HepG2 (cell line): Measurements from ENCODE around the gene TBC1D10B. TPM values are rescaled to one million over a fixed set of nuclear protein-coding genes. Genes with fewer than 3 reads are reported as not detected.

Experiments
- ARNTL ChIP-seq: sonication (generic); formaldehyde crosslinking; IDR thresholded peaks from 2 replicates; pipeline ENCODE4 v1.4.0; 2020; ENCODE audit warnings: mild to moderate bottlenecking, missing genetic modification reagents
- DMTF1 ChIP-seq: sonication (generic); formaldehyde crosslinking; IDR thresholded peaks from 2 replicates; pipeline ENCODE4 v1.4.0; 2020; ENCODE audit warnings: mild to moderate bottlenecking, missing genetic modification reagents
- GABPA ChIP-seq, 2 experiments: IDR thresholded peaks; 2 replicates each; pipeline ENCODE4 v1.6.1; 2011 to 2016; ENCODE audit warnings: low read depth in 2 of 2, low read length in 1 of 2, missing biosample characterization in 1 of 2, missing genetic modification characterization in 1 of 2
- IRX3 ChIP-seq: sonication (generic); formaldehyde crosslinking; IDR thresholded peaks from 2 replicates; pipeline ENCODE4 v1.8.1; 2023; ENCODE audit warnings: mild to moderate bottlenecking, low read depth, missing genetic modification reagents, borderline replicate concordance
- MATR3 ChIP-seq: sonication (generic); formaldehyde crosslinking; IDR thresholded peaks from 2 replicates; pipeline ENCODE4 v1.4.0; 2020; ENCODE audit warnings: missing genetic modification reagents
- MED13 ChIP-seq: sonication (generic); formaldehyde crosslinking; IDR thresholded peaks from 2 replicates; pipeline ENCODE4 v1.5.0; 2020; ENCODE audit warnings: missing genetic modification reagents
- MTERF4 ChIP-seq: sonication (generic); formaldehyde crosslinking; IDR thresholded peaks from 2 replicates; pipeline ENCODE4 v1.8.0; 2023; ENCODE audit warnings: mild to moderate bottlenecking, missing genetic modification reagents
- NFIC ChIP-seq: IDR thresholded peaks from 2 replicates; pipeline ENCODE4 v1.6.1; 2012; ENCODE audit warnings: mild to moderate bottlenecking, low read length, inconsistent platforms
- PLSCR1 ChIP-seq: sonication (generic); formaldehyde crosslinking; IDR thresholded peaks from 2 replicates; pipeline ENCODE4 v1.5.0; 2020; ENCODE audit warnings: missing genetic modification reagents, mild to moderate bottlenecking, borderline replicate concordance
- SMAD9 ChIP-seq: sonication (generic); formaldehyde crosslinking; IDR thresholded peaks from 2 replicates; pipeline ENCODE4 v1.5.1; 2020; ENCODE audit warnings: mild to moderate bottlenecking, missing genetic modification reagents
- YEATS2 ChIP-seq: sonication (generic); formaldehyde crosslinking; IDR thresholded peaks from 2 replicates; pipeline ENCODE4 v1.4.0; 2020; ENCODE audit warnings: missing genetic modification reagents, borderline replicate concordance
- ZFY ChIP-seq: sonication (generic); formaldehyde crosslinking; IDR thresholded peaks from 2 replicates; pipeline ENCODE4 v1.4.0; 2020; ENCODE audit warnings: missing genetic modification reagents
- ZNF10 ChIP-seq: sonication (generic); formaldehyde crosslinking; IDR thresholded peaks from 2 replicates; pipeline ENCODE4 v1.4.0; 2020; ENCODE audit warnings: mild to moderate bottlenecking, low read depth, missing genetic modification reagents, borderline replicate concordance
- ZNF468 ChIP-seq: sonication (generic); formaldehyde crosslinking; IDR thresholded peaks from 2 replicates; pipeline ENCODE4 v1.8.0; 2022; ENCODE audit warnings: mild to moderate bottlenecking, moderate library complexity, missing genetic modification reagents
- ZNF503 ChIP-seq: sonication (generic); formaldehyde crosslinking; IDR thresholded peaks from 2 replicates; pipeline ENCODE4 v1.4.0; 2020; ENCODE audit warnings: missing genetic modification reagents
- ZNF577 ChIP-seq: sonication (generic); formaldehyde crosslinking; IDR thresholded peaks from 2 replicates; pipeline ENCODE4 v1.4.0; 2020; ENCODE audit warnings: mild to moderate bottlenecking, low read depth, missing genetic modification reagents, borderline replicate concordance
- ZNF629 ChIP-seq: sonication (generic); formaldehyde crosslinking; conservative IDR thresholded peaks from 2 replicates; pipeline ENCODE4 v1.5.0; 2020; ENCODE audit warnings: missing genetic modification reagents
- ZNF772 ChIP-seq: sonication (generic); formaldehyde crosslinking; IDR thresholded peaks from 2 replicates; pipeline ENCODE4 v1.5.0; 2020; ENCODE audit warnings: mild to moderate bottlenecking, missing genetic modification reagents
- ZSCAN25 ChIP-seq: sonication (generic); formaldehyde crosslinking; IDR thresholded peaks from 2 replicates; pipeline ENCODE4 v1.8.0; 2022; ENCODE audit warnings: mild to moderate bottlenecking, missing genetic modification reagents
- polyA plus RNA-seq, 8 experiments: library from polyadenylated mRNA; depleted of rRNA in 3 of 8; stranded (reverse) in 7 of 8; unstranded in 1 of 8; fragments of >200 nt; fragmentation: Illumina TruSeq in 4 of 8; extraction: Trizol in 4 of 8; gene quantifications; 2 replicates each; pipeline versions ENCODE4 v1.2.1 to v1.2.3, GENCODE V29; 2011 to 2016; ENCODE audit warnings: low read depth in 4 of 8, missing spikeins in 1 of 8, mixed read lengths in 1 of 8; ENCODE audit not compliant: insufficient read depth in 1 of 8
- total RNA-seq, 5 experiments: library from RNA; depleted of rRNA; stranded (reverse); fragments of >200 nt; fragmentation: Illumina TruSeq; extraction: Trizol; gene quantifications; 2 replicates each; pipeline ENCODE4 v1.2.3, GENCODE V29; 2016; ENCODE audit warnings: low read depth in 1 of 5

TBC1D10B gene
- total and polyA plus RNA-seq, 2 of the 13 experiments (the other 11 are each of a cell fraction or from before 2014, with no cell fraction given): 15.7 to 24.8 TPM

GRCh38 chr16:30407102-30407803, 37.0 kb upstream of the TBC1D10B start, which contains the start of gene ZNF771 (continued):
- TF ChIP-seq DMTF1 (CRISPR knock-in tag) (peak; percentile 80; the same call in 1 of the 2 replicates), YEATS2 (CRISPR knock-in tag) (peak; percentile 82), ZNF503 (CRISPR knock-in tag) (0 out of 2 replicates have a peak, but pooled peaks have one; percentile 46), MTERF4 (peak; percentile 49; the same call in 1 of the 2 replicates), MATR3 (CRISPR knock-in tag) (no peak), PLSCR1 (CRISPR knock-in tag) (no peak), MED13 (CRISPR knock-in tag) (no peak), ZNF577 (no peak), ZSCAN25 (CRISPR knock-in tag) (0 out of 2 replicates have a peak, but pooled peaks have one; percentile 47), IRX3 (CRISPR knock-in tag) (0 out of 2 replicates have a peak, but pooled peaks have one; percentile 8), SMAD9 (CRISPR knock-in tag) (no peak), ZNF468 (CRISPR knock-in tag) (no peak; the same call in 1 of the 2 replicates), ZNF772 (CRISPR knock-in tag) (peak; percentile 85), ARNTL (CRISPR knock-in tag) (peak; percentile 90; the same call in 1 of the 2 replicates), ZFY (CRISPR knock-in tag) (peak; percentile 96), NFIC (no peak), ZNF629 (CRISPR knock-in tag) (no peak), ZNF10 (CRISPR knock-in tag) (no peak), GABPA (IDR thresholded peaks at IDR 0.05; ENCODE audit: low read depth, low read length) (no peak), GABPA (CRISPR knock-in tag; IDR thresholded peaks at IDR 0.05; ENCODE audit: low read depth) (no peak)
